Upper lobe of left lung (tissue), 4 donors: ENCODE results near the gene MAK.

Source experiments
- POLR2AphosphoS5 ChIP-seq, 2 donors: sonication (generic); formaldehyde crosslinking; IDR thresholded peaks; one replicate each; pipeline ENCODE4 v1.5.1; 2017; ENCODE audit warnings: antibody characterized with exemption in 2 of 2
- TF ChIP-seq, protein P1 (sequence below), 6 experiments: fragments of 450-650 bp in 4 of 6; fragments of 200-600 bp in 2 of 6; sonication (generic) in 2 of 6; IDR thresholded peaks; one replicate each; pipeline ENCODE4 v1.5.1; 2016 to 2019; ENCODE audit warnings: antibody characterized with exemption in 6 of 6

GRCh38 chr6:10852361-10852960 lies 14.1 kb upstream of the MAK start:
- no peak for TF ChIP-seq POLR2AphosphoS5 (IDR thresholded peaks at IDR 0.05)
- TF ChIP-seq, protein P1, sequence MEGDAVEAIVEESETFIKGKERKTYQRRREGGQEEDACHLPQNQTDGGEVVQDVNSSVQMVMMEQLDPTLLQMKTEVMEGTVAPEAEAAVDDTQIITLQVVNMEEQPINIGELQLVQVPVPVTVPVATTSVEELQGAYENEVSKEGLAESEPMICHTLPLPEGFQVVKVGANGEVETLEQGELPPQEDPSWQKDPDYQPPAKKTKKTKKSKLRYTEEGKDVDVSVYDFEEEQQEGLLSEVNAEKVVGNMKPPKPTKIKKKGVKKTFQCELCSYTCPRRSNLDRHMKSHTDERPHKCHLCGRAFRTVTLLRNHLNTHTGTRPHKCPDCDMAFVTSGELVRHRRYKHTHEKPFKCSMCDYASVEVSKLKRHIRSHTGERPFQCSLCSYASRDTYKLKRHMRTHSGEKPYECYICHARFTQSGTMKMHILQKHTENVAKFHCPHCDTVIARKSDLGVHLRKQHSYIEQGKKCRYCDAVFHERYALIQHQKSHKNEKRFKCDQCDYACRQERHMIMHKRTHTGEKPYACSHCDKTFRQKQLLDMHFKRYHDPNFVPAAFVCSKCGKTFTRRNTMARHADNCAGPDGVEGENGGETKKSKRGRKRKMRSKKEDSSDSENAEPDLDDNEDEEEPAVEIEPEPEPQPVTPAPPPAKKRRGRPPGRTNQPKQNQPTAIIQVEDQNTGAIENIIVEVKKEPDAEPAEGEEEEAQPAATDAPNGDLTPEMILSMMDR (IDR thresholded peaks at IDR 0.05) = no peak
